PFSK-1 (cell line): ENCODE results near the gene ENTPD1.

Experiments used
- FOXP2 ChIP-seq: optimal IDR thresholded peaks from 2 replicates; pipeline ENCODE3; 2011; ENCODE audit warnings: borderline replicate concordance, control low read depth, inconsistent platforms; ENCODE audit not compliant: insufficient read depth; ENCODE audit errors: extremely low read length, extremely low read depth
- POLR2AphosphoS5 ChIP-seq: IDR thresholded peaks from 2 replicates; pipeline ENCODE4 v1.6.1; 2012; ENCODE audit warnings: low read depth, mild to moderate bottlenecking, control low read depth, low read length, moderate library complexity
- REST ChIP-seq, 2 experiments: IDR thresholded peaks; 2 replicates each; pipeline versions ENCODE4 v1.6.1 to v1.8.0; 2011 to 2012; ENCODE audit warnings: low read depth in 2 of 2, low read length in 2 of 2, control low read depth in 1 of 2, inconsistent platforms in 1 of 2, mild to moderate bottlenecking in 1 of 2, moderate library complexity in 1 of 2; ENCODE audit not compliant: insufficient read depth in 1 of 2
- SIN3A ChIP-seq: IDR thresholded peaks from 2 replicates; pipeline ENCODE4 v1.6.1; 2012; ENCODE audit warnings: mild to moderate bottlenecking, low read length, moderate library complexity, borderline replicate concordance; ENCODE audit not compliant: insufficient read depth
- TAF1 ChIP-seq: IDR thresholded peaks from 2 replicates; pipeline ENCODE4 v1.6.1; 2012; ENCODE audit warnings: low read length, control low read depth, borderline replicate concordance; ENCODE audit not compliant: insufficient read depth

The ENTPD1 gene

GRCh38 chr10:95767884-95768556, 12.1 kb downstream of the ENTPD1 start:
- no peak for TF ChIP-seq FOXP2
- no peak for TF ChIP-seq POLR2AphosphoS5
- TF ChIP-seq SIN3A = no peak
- TF ChIP-seq TAF1 = no peak
- TF ChIP-seq REST (IDR thresholded peaks at IDR 0.05; ENCODE audit: insufficient read depth in 1 of 2, low read depth in 2 of 2, low read length in 2 of 2) = no peak

DNA sequence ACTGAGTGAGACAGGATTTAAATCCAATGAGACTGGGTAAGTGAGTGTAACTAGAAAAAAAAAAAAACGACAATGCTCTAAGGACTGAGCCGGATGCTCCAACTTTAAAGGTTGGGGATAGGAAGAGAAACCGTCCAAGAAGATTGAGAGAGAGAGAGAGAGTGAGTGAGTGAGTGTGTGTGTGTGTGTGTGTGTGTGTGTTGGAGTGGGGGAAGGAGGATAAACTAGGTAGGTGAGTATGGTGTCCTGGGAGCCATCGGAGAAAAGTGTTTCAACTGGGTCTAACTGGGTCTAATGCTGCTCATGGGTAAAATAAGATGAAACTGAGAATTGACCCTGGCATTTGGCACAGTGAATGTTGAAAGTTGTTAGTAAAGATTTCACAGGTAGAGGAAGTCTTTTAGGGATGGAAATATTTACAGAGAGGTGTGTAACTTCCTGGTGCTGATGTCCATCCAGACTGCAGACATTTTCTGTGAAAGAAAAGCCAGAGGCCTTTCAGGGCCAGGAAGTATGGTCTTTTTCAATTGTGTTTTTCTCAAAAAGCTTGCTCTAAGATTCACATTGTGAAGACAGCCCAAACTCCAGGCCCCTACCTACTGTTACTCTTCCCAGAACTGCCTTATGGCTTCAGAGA, 14.2 kb downstream of the ENTPD1 start:
- no peak for TF ChIP-seq POLR2AphosphoS5
- TF ChIP-seq SIN3A = no peak
- no peak for TF ChIP-seq FOXP2
- TF ChIP-seq REST (IDR thresholded peaks at IDR 0.05; ENCODE audit: insufficient read depth in 1 of 2, low read depth in 2 of 2, low read length in 2 of 2) = no peak
- no peak for TF ChIP-seq TAF1

- TF ChIP-seq POLR2AphosphoS5 = no peak
- TF ChIP-seq SIN3A = no peak
- TF ChIP-seq FOXP2 = no peak
- no peak for TF ChIP-seq REST (IDR thresholded peaks at IDR 0.05; ENCODE audit: insufficient read depth in 1 of 2, low read depth in 2 of 2, low read length in 2 of 2)
- no peak for TF ChIP-seq TAF1
These were observed 26.4 kb downstream of the ENTPD1 start for GRCh38 chr10:95782318-95782717.

DNA sequence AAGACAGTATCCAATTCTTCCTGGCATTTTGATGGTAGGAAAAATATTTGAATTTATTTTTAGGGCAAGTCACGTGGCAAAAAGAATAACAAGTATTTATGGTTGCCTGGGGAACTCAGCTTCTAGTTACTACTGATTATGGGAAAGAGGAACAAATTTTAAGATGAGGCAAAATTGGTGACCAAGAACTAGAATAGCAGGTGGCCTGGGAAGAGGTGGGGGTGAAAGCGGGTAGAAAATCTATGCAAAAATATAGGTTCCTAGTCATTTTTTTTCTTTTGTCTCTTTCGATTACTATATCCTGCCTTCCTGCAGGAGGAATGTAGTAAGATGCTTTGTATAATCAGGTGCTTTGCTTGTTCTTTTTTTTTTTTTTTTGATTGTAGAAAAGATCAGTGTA, 27.8 kb downstream of the ENTPD1 start:
- TF ChIP-seq SIN3A (no peak), POLR2AphosphoS5 (no peak), TAF1 (no peak), FOXP2 (no peak), REST (IDR thresholded peaks at IDR 0.05; ENCODE audit: insufficient read depth in 1 of 2, low read depth in 2 of 2, low read length in 2 of 2) (no peak)
